GM21423 (cell line): ENCODE measurements around the gene TNFAIP8.

Experiments used
- ATAC-seq: cut with Tn5 transposase; IDR thresholded peaks from one replicate; pipeline ENCODE4 v1.9.1; 2021; ENCODE audit warnings: mild to moderate bottlenecking, moderate library complexity; ENCODE audit not compliant: unreplicated experiment

The TNFAIP8 gene

DNA sequence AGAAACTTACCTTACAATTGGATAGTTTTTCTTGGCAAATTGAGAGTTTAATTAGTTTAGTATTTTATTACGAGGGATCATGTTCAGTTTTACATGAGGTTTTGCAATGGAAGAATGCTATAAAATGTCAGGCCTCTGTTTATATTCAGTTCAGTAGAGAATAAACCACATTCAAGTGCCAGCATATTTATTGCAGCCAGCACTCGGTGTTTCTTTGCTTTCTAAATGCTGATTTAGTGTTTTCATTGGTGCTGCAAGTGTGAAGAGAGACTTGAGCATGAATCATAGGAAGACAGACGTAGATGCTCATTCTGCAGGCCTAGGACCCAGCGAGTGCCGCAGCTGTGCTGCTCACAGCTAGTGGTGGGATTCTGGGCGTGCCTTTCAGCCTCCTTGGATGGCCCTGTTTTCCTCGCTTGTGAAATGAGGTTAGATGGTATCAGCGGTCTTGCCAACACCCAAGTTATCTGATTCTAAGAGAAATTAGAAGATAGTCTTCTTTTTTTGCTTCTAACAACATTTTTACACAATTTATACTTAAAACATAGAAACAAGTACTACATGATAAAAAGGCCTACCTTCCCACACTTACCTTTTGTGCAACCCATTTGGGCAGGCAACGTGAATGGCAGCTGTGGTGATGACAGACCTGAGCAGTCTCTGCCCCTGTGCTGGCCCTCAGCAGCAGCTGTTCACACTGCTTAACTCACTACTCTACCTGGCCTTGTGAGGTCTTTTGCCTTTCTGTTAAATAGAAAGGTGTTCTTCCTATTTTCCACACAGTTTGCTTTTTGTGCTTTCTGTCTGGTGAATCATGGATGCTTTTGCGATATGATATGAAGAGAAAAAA is 26.8 kb upstream of the TNFAIP8 start:
- no peak for ATAC-seq

DNA sequence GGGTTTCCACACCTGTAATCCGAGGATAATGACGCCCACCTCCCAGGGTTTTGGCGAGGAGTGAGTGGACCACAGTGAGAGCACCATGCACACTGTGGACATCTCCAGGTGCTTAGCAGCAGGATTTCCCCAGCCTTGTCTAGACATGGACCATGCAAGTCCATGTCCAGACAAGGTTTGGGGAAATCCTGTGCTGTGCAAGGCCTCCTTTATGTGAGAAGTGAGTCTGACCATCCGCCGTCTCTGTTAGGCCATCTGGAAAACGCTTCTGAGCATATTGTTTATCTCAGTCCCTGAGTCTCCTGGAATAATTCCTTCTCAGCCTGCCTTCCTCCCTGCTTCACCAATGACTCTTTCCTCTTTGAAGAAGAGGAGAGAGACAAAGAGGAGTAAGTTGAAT is 26.2 kb upstream of the TNFAIP8 start:
- no peak for ATAC-seq

DNA sequence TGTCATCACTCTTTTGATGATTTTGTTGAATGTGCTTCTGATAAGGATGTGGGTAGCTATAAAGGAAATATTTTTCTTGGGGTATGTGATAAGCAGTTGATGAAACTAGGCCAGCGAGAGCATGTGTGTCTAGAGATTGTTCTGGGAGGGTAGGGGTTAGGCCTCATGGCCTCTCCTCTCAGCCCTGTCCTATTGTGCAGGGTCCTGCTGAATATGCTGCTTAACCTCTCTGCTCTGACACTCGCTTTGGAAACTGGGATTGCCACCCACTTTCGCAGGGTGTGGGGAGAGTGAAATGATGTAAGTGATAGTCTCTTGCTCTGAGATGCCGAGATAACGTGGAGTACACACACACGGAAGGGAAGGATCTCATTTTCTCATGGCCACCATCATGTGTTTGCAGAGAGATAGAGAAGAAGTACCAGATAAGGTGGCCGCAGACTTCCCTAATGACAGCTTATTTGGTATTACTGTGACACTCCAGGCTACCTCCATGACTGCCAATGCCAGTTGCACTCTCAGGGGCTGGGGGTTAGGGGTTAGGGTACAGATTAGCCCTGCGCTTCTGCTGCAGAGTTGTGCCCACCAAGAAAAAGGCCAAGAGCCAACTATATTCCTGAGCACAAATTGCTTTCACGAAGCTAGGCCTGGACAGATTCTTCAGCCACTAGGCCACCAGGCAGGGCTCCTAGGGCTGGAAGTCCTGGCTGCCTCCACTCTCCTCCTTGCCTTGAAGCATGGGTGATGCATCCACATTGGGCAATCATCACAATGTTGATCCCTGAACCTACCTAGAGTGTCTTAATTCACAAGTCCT is 25.2 kb upstream of the TNFAIP8 start:
- no peak for ATAC-seq

DNA sequence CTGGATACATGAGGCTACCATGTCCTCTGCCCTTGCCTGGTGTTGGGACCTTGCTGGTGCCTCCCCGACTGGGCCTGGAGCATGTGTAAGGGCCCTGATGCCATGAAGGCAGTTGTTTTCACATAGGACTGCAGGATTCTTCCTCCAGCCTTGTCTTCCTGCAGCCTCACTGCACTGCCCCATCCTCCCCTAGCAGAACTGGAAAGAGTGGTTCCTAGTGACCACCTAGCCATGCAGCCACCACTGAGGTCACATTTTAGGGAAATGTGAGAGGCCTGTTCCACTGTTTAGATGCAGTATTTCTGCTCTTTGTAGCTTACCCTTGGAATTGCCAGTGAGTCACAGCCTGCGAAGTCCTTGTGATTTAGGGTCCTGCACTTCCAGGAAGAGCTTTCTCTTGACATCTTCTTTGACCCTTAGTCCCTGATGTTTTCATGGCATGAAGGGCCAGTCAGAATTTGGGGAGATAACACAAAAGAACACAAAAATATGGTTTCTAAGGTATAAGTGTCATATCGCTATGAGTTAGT is 24.2 kb upstream of the TNFAIP8 start:
- no peak for ATAC-seq

DNA sequence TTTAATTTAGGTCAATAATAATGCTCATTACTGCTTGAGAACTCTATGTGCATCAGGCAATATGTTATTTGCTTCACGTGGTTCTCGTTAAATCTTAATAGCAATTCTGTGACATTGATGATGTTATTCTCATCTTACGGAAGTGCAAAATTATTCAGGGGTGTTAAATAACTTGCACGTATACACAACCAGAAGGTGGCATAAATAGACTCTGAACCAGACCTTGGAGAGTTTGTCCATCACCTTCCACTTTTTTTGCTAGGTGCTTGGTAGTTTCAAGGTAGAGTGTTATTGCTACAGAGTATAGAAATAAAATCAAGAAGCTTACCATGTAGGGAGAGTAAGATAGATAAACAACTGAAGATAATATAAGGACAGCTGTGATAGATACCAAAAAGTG is 23.6 kb upstream of the TNFAIP8 start:
- ATAC-seq = no peak

DNA sequence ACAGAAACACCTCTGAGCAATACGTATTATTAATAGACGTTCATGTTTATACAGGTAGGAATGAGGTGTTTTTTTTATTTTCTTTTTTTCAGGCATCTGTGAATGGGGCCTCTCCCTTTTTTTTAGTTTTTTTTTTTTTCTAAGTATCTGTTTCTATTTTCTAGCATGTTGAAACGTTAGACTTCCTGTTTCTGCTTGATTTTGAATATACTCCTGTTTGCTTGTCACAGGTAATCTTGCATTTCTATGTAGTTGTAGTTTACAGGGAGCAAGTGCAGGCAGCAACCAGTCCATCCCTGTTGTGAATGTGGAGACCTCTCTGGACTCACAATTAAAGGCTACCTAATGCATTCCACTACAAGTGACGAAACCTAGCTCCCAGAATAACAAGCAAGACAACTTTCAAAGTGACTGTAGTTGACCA is 22.8 kb upstream of the TNFAIP8 start:
- ATAC-seq = no peak

DNA sequence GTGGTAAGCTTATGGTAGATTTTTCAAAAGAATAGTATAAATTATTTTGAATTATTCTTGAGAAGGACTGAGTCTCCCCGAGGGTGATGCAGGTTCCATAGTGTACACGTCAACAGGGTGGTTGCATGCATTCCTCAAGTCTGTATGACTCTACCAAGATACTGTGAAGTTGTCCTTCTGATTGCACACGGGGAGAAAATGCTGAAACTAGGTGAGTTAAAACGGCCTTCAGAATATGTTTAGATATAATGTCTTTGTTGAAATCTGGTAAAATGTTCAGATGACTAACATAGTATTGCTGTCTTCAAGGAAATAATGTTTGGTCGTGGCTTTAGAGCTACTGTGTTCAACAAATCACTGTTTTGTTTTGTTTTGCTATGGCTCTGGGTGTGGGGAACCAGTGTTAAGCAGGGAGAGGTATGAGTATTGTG is 22.4 kb upstream of the TNFAIP8 start:
- no peak for ATAC-seq

DNA sequence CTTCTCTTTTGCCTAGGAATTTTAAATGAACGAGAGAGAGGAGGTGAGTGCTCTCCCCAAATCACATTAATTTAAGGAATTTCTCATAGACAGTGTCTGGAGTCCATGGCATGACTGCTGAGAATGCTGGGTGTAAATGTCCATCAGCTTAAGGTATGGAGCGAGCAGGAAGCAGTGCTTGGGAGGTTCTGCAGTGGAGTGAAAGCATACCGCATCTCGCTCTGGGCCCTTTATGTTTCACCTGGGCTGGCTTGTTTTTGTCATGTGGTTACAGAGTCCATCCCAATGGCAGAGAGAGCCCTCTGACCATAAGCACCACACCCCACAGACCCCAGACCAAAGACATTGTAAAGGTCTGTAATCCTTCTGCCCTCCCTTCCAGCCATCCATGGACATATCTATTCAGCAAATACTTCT is 20.6 kb upstream of the TNFAIP8 start:
- no peak for ATAC-seq

DNA sequence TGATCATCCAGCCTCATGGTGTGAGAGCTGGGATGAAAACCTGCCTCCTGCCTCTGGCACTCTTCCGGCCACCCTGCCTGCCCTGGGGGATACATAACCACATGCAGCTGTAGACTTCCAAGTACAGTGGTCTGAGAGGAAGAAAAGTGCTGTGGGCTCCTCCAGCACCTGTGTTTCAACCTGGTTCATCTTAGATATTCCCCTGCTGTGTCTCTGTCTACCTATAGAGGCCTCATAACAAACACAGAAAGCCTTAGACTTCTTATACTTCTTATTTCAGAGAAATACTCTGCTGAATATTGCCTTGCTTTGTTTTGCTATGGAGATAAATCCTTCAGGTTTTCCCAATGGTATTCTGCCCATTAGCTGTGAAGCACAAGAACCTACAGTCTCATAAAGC is 19.6 kb upstream of the TNFAIP8 start:
- no peak for ATAC-seq

DNA sequence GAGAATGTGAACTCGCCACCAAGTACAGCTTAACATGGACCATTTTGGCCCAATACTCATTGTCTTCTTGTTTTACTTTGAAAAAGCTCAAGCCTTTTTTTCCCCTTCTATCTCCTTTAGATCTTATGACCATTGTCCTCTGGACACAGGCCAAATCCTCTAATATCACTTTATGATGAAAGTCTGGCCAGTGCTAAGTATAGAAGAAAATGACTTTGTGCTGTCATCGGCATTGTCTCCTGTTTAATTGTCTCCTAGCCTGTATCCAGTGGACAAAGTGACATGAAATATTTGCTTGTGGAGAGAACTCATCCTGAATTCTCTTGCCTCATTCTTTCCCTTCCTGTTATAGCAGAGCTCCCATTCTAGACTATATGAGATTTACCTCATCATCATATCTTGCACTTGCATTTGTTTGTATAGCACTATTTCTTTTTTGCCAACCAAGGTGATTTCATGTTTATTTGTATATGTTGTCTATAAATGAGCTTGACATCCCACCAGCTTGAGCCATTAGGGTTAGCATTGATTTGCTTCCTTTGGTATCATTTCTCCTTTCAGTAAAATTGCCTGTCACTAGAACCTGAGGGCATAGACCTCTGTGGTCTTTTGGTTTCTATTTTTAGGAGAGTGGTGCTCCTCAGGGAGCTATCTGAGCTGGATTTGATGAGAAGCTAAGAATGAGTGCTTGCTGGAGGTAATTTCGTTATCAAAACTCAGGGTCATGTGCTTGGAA is 18.8 kb upstream of the TNFAIP8 start:
- no peak for ATAC-seq

DNA sequence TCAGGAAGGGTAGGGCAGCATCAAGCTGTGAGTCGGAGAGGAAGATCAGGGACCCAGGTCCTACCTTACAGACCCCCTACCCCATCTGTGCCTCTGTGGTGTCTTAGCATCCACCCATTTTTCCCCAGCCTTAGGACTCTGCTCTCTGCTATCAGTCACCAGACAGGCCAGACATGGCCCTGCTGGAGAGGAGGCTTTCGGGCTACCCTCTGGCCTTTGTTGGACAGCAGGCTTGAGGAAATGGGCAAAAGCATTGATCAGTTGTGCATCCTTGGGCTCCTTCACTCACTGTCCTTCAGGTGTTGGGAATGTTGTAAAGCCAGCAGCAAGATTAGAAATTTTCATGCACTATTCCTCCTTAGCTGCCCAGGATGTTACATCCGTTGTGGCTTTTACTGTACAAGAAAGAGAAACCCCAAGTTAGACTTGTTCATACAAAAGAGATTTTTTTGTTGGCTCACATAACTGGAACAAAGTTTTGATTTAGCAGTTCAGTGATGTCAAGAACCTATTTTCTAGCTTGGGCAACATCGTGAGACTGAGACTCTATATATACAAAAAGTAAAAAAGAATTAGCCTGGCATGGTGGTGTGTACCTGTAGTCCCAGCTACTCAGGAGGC is 17.4 kb upstream of the TNFAIP8 start:
- no peak for ATAC-seq

DNA sequence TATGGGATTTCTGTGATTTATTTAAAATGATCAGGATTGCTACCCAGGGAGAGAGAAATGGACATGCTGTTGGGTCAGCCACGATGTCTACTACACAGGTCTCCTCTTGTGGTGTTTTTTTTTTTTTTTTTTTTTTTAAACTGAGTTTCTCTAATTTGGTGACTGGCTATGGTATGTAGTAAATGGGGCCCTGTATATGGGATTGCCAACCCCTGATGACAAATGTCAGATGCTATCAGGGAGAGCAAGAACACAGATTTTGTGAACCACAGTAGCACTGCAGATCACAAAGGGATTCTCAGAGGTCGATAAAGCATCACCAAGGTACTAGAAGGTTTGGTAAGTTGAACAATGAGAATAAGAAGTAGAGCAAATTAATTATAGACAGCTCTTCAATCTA is 16.5 kb upstream of the TNFAIP8 start:
- ATAC-seq = no peak

DNA sequence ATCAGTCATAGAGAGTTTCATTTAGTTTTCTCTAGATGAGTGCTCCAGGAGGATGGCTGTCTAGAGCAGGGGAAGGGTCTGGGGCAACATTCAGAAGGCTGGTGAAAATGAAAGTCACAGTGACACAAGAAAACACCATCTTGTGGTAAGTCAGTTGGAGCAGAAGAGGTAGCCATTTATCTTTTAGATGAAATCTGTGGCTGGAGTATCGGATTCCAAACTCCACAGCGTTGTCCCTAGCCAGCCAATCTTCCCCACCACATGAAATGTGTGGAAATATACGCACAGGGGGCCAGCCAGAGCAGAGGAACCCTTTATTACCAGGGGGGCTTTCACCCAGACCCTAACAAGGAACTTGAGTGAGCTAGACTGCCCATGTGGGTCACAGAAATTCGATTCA is 15.9 kb upstream of the TNFAIP8 start:
- ATAC-seq = no peak

DNA sequence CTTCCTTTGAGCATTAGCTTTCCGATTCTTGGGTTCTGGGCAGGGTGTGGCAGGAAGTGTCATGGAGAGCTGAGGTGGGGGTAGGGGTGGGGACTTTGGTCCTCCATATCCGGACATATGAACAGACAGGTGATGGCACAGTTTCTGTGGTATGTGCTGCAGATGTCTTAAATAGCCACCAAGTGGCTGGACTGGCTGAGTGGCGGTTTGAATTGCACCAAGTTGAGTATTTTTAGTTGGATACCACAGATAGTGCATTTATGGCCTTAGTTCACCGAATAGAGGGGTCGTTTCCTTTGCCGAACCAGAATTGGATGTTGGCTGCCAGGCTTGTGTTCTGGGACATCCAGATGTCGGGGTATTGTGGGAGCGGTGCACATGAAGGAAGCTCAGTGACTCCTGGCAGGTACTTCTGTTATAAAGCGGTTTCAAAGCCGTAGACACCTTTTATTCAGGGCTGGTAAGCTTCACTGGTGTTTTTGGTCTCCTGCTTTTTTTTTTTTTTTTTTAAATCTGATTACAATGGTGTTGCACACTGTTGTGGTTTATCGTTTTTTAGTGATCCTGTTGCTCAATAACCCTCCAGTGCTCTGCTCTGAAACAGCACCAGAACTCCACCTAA is 15.1 kb upstream of the TNFAIP8 start:
- ATAC-seq = peak; percentile 54

DNA sequence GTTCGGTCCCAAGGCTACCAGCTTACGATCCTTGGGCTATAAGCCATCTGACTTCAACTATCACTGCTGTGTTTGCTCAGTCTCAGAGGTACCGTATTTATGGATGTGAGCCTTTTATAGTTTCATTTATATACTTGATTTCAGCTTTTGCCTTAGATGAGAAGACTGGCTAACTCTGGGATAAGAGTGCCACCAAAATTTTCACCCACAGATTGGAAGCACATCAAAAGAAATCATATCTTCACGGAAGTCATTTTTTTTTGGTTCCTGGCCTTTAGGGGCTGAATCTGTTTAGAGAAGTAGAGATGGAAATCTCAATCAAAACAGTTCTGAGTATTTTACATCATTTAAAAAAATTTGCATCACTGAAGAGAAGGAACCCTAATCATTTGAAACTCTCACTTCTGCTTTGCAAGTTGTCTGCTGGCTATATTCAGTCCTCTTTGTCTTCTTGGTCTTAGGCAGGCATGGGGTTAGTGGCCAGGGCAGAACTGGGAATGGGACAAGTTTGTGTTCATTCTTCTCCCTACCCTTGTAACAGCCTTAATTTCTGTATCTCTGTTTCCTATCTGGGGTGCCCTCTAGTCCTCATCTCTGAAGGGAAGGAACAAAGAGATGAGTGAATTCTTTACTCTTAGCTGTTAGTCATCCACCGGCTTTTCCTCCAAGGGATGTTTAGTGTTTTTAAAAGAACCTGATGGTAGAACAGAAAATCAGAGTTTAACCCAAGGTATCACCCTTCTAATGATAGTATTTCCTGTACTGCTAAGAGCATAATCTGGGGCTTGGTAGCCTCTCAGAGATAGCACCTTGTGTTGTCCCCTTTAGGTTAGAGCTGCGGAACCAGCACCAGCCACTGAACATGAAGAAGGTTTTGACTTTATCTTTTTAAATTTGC is 14.1 kb upstream of the TNFAIP8 start:
- peak; percentile 49 for ATAC-seq

DNA sequence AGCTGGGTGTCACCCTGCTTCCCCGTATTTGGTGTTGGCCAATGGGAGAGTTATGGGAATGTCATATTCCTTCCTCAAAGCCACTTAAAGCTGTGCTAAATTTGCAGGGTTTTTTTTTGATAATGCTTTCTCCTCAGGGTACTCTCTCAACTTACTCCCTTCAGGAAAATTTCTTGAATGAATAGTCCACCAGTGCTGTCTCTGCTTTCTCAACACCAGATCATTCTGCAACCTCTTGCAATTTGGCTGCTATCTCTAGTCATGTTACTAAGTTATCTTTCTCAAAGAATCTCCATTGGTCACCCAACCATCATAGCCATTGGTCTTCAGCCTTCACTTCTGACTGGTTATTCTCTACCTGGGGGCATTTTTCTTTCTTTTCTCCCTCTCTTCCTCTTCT is 13.4 kb upstream of the TNFAIP8 start:
- no peak for ATAC-seq

DNA sequence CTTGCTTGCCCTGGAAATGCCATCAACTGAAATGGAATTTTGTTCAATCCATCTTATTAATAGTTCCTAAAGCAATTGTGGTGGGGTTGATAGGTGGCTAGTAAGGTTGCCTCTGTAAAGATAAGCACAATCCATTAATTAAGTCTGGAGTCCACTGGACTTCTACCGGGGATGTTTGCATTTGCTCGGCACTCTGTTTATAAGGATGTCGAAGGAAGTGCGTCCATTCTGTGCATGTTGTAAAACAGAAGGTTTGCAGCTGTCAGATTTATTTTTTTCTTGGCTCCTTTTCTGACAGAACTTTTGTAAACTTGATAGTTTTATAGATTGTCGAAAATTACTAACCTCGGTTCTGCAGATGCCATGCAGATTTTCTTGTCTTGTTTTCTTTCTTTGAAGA is 12.8 kb upstream of the TNFAIP8 start:
- no peak for ATAC-seq

DNA sequence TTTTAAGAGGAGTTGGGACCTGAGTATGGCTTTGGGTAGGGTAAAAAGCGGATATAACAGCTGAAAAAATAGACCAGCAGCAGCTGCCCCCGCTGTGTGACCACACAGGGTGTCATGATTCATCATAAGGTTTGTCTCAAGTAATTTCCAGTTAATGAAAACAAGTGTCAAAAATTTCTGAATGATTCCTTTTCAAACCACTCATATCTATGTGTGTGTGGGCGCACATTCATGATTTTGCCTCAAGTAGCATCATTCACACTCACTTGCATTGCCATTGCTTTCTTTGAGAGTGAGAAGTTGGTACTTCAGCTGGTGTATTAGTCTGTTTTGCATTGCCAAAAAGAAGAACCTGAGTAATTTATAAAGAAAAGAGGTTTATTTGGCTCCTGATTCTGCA is 12.1 kb upstream of the TNFAIP8 start:
- peak; percentile 23 for ATAC-seq

DNA sequence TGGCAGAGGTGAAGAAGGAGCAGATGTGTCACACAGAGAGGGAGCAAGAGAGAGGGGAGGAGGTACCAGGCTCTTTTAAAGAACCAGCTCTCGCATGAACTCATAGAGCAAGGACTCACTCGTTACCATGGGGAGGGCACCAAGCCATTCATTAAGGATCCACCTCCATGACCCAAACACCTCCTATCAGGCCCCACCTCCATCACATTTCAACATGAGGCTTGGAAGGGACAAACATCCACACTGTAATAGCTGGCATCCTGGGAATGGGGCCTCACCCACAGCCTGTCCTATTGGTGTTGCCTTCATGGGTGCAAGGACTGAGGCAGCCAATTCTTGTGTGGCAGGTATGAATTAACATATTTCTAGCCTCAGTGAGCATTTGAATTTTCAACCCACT is 11.6 kb upstream of the TNFAIP8 start:
- ATAC-seq = no peak
